SHP77 treated with DMSO at 0.1 percent for 48 hours (cell line): ENCODE results near the gene HSD3B7.
A peak's percentile ranks its signal among the peaks of the same experiment; 100 is the strongest.
"Not testable (repeated sequence)": the region's sequence is repeated elsewhere in the genome, so short reads cannot be mapped to it uniquely, and the experiment has no call there.

ENCODE experiments used
- DNase-seq: peaks from one replicate; lab custom pipeline; 2025; lab: John Stamatoyannopoulos, UW

The HSD3B7 gene

GRCh38 chr16:30984669-30985400 is at the start of gene HSD3B7:
Gene HSD3B7 (plus strand): TSS chr16:30985207. CDS start chr16:30985659, 452 bp downstream.
- peak; percentile 26 for DNase-seq

GRCh38 chr16:30937692-30938091 is 47.3 kb upstream of the HSD3B7 start:
- no peak for DNase-seq

GRCh38 chr16:30939571-30939970 is 45.4 kb upstream of the HSD3B7 start:
- DNase-seq, result not testable (repeated sequence)

- DNase-seq, result peak; percentile 74
These were observed 43.2 kb upstream of the HSD3B7 start for GRCh38 chr16:30941600-30942425.

- no peak for DNase-seq
These were observed 42.6 kb upstream of the HSD3B7 start for GRCh38 chr16:30942426-30942806.

- DNase-seq, result no peak
These were observed 40.7 kb upstream of the HSD3B7 start for GRCh38 chr16:30944352-30944751.

GRCh38 chr16:30946671-30947540 is 38.1 kb upstream of the HSD3B7 start:
- DNase-seq, result no peak

- no peak for DNase-seq
These were observed 37.5 kb upstream of the HSD3B7 start for GRCh38 chr16:30947541-30947858.

- DNase-seq, result peak; percentile 45
These were observed 36.9 kb upstream of the HSD3B7 start for GRCh38 chr16:30947859-30948666.

- DNase-seq, result no peak
These were observed 36.0 kb upstream of the HSD3B7 start, which contains the start of gene ORAI3 for GRCh38 chr16:30948667-30949649. Gene ORAI3 (plus strand): TSS chr16:30949068. CDS start chr16:30949290, 222 bp downstream.

GRCh38 chr16:30949650-30950515 is 35.1 kb upstream of the HSD3B7 start:
- peak; percentile 59 for DNase-seq

- no peak for DNase-seq
These were observed 34.4 kb upstream of the HSD3B7 start for GRCh38 chr16:30950516-30951065.

GRCh38 chr16:30951193-30951592 is 33.8 kb upstream of the HSD3B7 start:
- DNase-seq, result no peak

- no peak for DNase-seq
These were observed 33.3 kb upstream of the HSD3B7 start for GRCh38 chr16:30951750-30952149.

GRCh38 chr16:30953111-30953510 is 31.9 kb upstream of the HSD3B7 start:
- DNase-seq, result no peak

GRCh38 chr16:30953511-30954124 is 31.4 kb upstream of the HSD3B7 start:
- peak; percentile 79 for DNase-seq

- no peak for DNase-seq
These were observed 30.0 kb upstream of the HSD3B7 start for GRCh38 chr16:30954993-30955392.
